ENCODE measurements around the gene SUGP2. TPM values are rescaled to one million over a fixed set of nuclear protein-coding genes. Genes with fewer than 3 reads are reported as not detected.

The SUGP2 gene
- total RNA-seq, 1 donor from 2014 or later, result 123 TPM

- no peaks in the 10 kb centered on the region for H3K27me3 ChIP-seq
- peak overlapping the region; percentile 31 for H3K4me3 ChIP-seq
- peaks cover 6% of the 10 kb centered on the region for H3K27me3 Mint-ChIP-seq (ENCODE audit: insufficient read depth, low read depth)
- peak overlapping the region; percentile 72 for H3K4me2 ChIP-seq
- H3K27ac Mint-ChIP-seq, result peak overlapping the region; percentile 37
- H3K36me3 ChIP-seq, result no peaks in the 10 kb centered on the region
- peaks cover 17% of the 10 kb centered on the region for H3F3A ChIP-seq (ENCODE audit: low read depth)
- peaks cover 3% of the 10 kb centered on the region for H3K9me3 Mint-ChIP-seq
- H4K20me1 ChIP-seq (ENCODE audit: low read depth), result peaks cover 16% of the 10 kb centered on the region
- H3K27ac ChIP-seq, result no peak overlapping the region
- H3K9me3 ChIP-seq (ENCODE audit: low read depth), result no peaks in the 10 kb centered on the region
- no peak for TF ChIP-seq EZH2phosphoT487 (IDR thresholded peaks at IDR 0.05)
- no peak for TF ChIP-seq CTCF (IDR thresholded peaks at IDR 0.05)
- no peak for TF ChIP-seq EZH2 (IDR thresholded peaks at IDR 0.05)
- peaks cover 16% of the 10 kb centered on the region for H3K4me1 ChIP-seq
- peaks cover 12% of the 10 kb centered on the region for H3K79me2 ChIP-seq (ENCODE audit: low read depth)
- peak; percentile 15 for DNase-seq (ENCODE audit: low spot score)
- peaks cover 24% of the 10 kb centered on the region for H3K4me1 Mint-ChIP-seq
- peak overlapping the region; percentile 78 for H3K4me3 Mint-ChIP-seq
- H2AFZ ChIP-seq (replicated peaks), result no peak overlapping the region
- H3K9ac ChIP-seq, result no peak overlapping the region
- peaks cover 4% of the 10 kb centered on the region for H3K36me3 Mint-ChIP-seq
These were observed 91.5 kb downstream of the SUGP2 start for GRCh38 chr19:18941628-18942354.

Other genes starting within 250 kb of the SUGP2 start
- not detected in 2 replicates for gene COMP, start 242.2 kb downstream of the SUGP2 start, total RNA-seq (ENCODE audit: low replicate concordance)
- gene UPF1, start 201.6 kb downstream of the SUGP2 start, total RNA-seq (ENCODE audit: low replicate concordance), result 65.2 and 69.8 TPM in 2 replicates
- 1.9 and 7.6 TPM in 2 replicates for gene CERS1, start 137.4 kb downstream of the SUGP2 start, total RNA-seq (ENCODE audit: low replicate concordance)
- gene COPE, start 114.1 kb downstream of the SUGP2 start, total RNA-seq (ENCODE audit: low replicate concordance), result 95.2 and 225 TPM in 2 replicates
- gene DDX49, start 113.8 kb downstream of the SUGP2 start, total RNA-seq (ENCODE audit: low replicate concordance), result 19.9 and 23.4 TPM in 2 replicates
- gene HOMER3, start 92.3 kb downstream of the SUGP2 start, total RNA-seq (ENCODE audit: low replicate concordance), result 28.2 and 66.9 TPM in 2 replicates
- gene ARMC6, start 86 bp upstream of the SUGP2 start, total RNA-seq (ENCODE audit: low replicate concordance), result 18.1 and 35.0 TPM in 2 replicates
- 4.0 and 6.2 TPM in 2 replicates for gene SLC25A42, start 30.5 kb upstream of the SUGP2 start, total RNA-seq (ENCODE audit: low replicate concordance)
- 13.3 and 38.3 TPM in 2 replicates for gene TMEM161A, start 105.0 kb upstream of the SUGP2 start, total RNA-seq (ENCODE audit: low replicate concordance)
- 0.15 TPM in 1 of 2 replicates, not detected in the other for gene MEF2B, start 136.7 kb upstream of the SUGP2 start, total RNA-seq (ENCODE audit: low replicate concordance)
- 6.3 and 15.1 TPM in 2 replicates for gene BORCS8, start 158.6 kb upstream of the SUGP2 start, total RNA-seq (ENCODE audit: low replicate concordance)
- 31.2 and 60.9 TPM in 2 replicates for gene RFXANK, start 158.7 kb upstream of the SUGP2 start, total RNA-seq (ENCODE audit: low replicate concordance)
- gene NR2C2AP, start 169.9 kb upstream of the SUGP2 start, total RNA-seq (ENCODE audit: low replicate concordance), result 7.6 and 9.6 TPM in 2 replicates
- gene NCAN, start 178.4 kb upstream of the SUGP2 start, total RNA-seq (ENCODE audit: low replicate concordance), result 4.8 and 12.9 TPM in 2 replicates
- gene TM6SF2, start 239.8 kb upstream of the SUGP2 start, total RNA-seq (ENCODE audit: low replicate concordance), result 2.6 and 8.3 TPM in 2 replicates